Measurements from ENCODE around the gene MYMK.

Gene MYMK

DNA sequence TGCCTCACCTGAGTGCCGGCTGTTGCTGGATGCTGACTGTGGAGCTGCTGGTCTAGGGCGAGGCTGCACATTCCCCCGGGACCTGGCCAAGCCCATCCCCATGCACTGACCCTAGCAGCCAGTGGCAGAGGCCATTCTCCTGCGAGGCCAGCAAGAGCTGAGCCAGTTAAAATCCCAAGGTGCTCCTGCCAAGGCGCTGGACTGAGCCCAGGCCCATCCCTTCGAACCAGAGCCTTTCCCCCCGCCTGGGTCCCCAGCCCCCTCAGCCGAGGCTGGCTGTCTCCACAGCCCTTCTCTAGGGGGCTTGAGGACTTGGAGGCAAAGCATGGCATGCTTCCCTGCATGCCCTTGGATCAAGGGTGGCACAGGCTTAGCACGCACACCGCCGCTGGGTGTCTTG, 11.3 kb upstream of the MYMK start:
- no peak for DNase-seq (ENCODE audit: low read depth in 1 of 2, low spot score in 1 of 2)

- no peak for DNase-seq (ENCODE audit: low read depth in 1 of 2, low spot score in 1 of 2)
These were observed 10.6 kb upstream of the MYMK start for GRCh38 chr9:133535306-133535877.

DNA sequence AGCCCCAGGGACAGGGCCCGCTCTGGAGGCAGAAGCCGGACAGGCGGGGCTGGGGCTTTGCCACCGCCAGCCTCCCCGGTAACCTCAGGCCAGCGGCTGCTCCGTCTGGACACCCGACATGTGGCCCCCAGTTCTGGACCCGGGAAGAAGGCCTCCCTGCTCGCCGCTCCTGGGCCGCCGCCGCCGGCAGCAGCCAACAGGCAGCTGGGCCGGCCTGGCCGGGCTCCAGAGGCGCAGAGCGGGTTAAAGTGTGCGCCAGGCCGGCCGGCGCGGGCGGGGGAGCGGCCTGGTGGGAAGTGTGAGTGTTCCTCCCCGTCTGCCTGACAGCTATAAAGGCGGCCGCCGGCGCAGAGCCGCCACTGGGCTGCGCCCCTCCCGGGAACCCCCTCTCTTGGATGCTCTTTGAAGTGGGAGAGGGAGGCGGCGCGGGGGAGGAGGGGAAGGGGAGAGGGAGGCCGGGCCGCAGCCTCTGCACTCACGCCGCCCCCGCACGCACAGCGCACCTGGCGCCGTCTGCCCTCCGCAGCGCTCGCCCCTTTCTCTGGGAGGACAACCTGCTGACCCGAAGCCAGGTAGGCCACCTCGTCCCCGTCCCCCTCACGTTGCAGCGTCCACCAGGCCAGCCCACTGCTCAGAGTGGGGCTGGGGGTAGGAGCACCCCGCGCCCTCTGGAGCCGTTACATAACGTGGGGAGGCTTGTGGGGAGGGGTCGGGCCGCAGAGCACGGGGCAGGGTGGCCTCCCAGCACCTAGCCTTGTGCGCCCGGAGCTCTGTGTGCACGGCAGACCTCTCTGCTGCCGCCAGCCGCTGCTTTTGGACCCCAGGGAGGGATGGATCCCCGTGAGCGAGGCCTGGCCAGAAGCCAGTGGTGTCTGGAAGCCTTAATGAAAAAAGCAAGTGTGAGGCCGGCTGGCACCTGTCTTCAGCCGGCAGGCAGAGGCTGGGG, 9.9 kb upstream of the MYMK start, which contains the start of gene ADAMTSL2:
TSS of gene ADAMTSL2 (plus strand) at position 359 of the 946 bp plus-strand sequence. CDS start 2,009 bp downstream, outside the sequence.
- DNase-seq (ENCODE audit: low read depth in 1 of 2, low spot score in 1 of 2) = no peak

DNA sequence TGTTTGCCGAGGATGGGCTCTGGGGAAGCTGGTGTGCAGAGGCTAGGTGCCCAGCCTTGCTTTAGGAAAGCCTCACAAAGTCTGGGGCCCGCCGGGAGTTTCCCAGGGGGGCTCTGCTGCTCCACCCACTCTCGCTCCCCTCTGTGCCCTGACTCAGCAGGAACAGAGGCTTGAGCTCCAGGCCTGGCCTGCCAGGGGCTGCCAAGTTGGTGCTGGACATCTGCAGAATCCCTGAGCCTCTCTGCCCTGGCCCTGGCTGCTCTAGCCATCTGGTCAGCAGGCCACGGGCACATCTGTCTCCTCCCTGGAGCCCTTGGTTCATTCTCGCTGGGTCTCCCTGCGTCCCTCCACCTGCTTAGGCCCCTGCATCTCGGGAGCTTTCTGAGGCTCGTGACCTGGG, 9.1 kb upstream of the MYMK start:
- DNase-seq (ENCODE audit: low read depth in 1 of 2, low spot score in 1 of 2) = no peak

GRCh38 chr9:133532937-133533668, 8.3 kb upstream of the MYMK start:
- peak; percentile 24 to 31 for DNase-seq (ENCODE audit: low read depth in 1 of 2, low spot score in 1 of 2)

GRCh38 chr9:133531293-133531692, 6.5 kb upstream of the MYMK start:
- no peak for DNase-seq (ENCODE audit: low read depth in 1 of 2, low spot score in 1 of 2)

DNA sequence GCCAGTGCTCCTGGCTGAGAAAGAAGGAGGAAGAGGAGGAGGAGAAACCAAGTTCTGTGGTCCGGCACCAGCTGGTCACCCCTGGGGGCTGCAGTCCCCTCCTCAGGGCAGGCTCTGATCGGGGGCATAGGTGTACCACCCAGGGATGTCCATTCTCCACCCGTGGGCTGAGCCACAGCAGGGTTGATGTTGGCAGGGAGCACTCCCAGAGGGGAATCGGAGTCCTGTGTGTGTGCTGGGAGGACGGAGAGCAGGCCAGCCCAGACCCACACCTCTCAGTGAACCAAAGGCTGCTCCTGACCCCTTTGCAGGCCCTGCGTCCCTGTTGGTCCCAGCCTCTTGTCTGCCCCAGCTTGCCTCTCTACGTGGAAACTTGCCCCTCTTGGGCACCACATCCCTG, 5.1 kb upstream of the MYMK start:
- DNase-seq (ENCODE audit: low read depth in 1 of 2, low spot score in 1 of 2) = no peak

DNA sequence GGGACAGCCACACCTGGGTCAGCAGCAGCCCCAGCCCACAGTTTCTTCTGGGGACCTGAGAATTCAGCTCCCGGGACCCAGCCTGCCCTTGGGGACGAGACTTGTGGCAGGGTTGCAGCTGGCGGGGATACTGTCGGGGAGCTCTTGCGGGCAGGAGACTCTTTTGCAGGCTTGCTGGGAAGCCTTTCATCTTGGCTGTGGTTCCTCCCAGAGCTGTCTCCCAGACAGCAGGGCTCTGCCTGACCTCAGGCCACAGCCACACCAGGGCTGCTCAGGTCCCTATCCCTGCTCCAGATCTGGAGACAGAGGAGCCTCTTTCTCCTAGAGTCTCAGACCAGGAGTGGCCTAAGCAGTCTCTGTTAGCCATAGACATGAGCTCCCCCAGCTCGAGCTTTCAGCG, 4.7 kb upstream of the MYMK start:
- DNase-seq (ENCODE audit: low read depth in 1 of 2, low spot score in 1 of 2) = no peak

- no peak for DNase-seq (ENCODE audit: low read depth in 1 of 2, low spot score in 1 of 2)
These were observed 4.1 kb upstream of the MYMK start for GRCh38 chr9:133528876-133529241.

DNA sequence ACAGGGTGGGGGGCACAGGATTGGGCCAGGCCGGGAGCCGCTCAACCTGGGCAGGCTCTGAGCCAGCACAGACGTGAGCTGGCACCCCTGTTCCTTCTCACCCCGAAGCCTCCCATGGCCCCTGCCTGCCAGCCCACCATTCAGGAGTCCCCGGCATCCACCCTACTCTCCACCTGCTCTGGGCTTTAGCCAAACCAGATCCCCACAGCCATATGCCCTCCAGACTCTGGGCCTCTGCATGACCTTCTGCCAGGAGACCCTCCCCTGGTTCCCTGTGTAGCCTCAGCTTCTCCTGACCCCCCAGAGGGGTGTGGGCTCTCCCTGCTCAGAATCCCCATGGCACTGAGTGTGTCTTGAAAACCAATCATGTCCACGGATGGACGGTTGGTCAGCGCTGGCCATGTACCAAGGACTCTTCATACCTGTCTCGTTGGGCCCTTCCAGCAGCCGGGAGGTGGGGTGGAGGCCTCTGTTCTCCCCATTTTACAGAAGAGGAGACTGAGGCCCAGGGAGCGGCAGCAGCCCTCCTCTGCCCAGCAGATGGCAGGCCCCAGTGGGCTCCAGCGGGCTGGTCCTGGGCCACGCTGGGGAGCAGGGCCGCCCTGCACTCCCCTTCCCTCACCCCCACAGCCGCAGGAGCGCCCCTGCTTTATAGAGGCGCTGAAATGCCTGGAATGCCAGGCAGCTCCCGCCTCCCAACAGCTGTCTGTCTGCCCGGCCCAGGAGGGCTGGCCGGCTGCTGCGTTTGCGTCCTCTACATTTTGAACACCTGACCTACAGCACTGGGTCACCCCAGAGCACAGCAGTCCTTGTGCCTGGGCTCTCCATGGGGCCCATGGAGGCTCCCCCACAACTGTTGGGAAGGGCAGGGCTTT, 3.5 kb upstream of the MYMK start:
- DNase-seq (ENCODE audit: low read depth in 1 of 2, low spot score in 1 of 2) = no peak

GRCh38 chr9:133527444-133527920, 2.7 kb upstream of the MYMK start:
- no peak for DNase-seq (ENCODE audit: low read depth in 1 of 2, low spot score in 1 of 2)

- DNase-seq (ENCODE audit: low read depth in 1 of 2, low spot score in 1 of 2) = no peak
These were observed 2.1 kb upstream of the MYMK start for GRCh38 chr9:133526721-133527321.

DNA sequence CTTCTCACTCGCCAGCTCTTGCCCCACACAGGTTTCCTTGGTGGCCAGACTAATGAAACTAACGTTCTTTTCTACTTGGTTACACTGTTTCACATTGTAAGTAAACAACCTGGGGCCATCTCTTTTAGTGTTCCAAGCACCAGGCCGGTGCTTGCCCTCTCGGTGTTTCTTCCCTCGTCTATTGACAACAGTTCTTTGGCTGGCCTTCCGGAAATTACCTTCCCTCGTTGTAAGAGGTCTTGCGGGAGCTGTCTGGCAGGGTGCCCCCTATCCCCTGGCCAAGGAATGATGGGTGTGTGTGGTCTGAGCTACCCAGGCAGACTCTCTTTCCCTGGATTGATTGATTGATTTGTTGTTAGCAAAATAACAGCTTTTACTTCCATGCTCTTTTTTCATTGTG, 918 bp upstream of the MYMK start:
- DNase-seq (ENCODE audit: low read depth in 1 of 2, low spot score in 1 of 2) = no peak

GRCh38 chr9:133524146-133524545, 613 bp downstream of the MYMK start:
- no peak for DNase-seq (ENCODE audit: low read depth in 1 of 2, low spot score in 1 of 2)

DNA sequence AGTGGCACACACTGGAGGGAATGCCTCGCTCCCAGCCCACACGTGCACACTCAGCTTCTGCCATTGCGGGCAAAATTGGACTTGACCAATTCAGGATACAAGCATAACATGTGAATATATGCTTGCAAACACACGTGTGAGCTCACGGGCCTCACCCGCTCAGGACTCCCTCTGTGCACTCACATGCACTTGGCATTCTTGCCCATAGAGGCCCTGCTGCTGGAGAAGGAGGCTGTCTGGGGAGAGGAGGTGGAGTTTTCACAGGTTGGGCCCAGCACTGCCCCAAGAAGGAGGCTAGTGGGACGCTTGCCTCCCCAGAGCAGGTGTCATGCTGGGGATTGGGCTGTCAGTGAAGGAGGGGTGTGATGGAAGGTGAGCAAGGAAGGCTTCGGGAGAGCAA, 1.7 kb downstream of the MYMK start:
- no peak for DNase-seq (ENCODE audit: low read depth in 1 of 2, low spot score in 1 of 2)

DNA sequence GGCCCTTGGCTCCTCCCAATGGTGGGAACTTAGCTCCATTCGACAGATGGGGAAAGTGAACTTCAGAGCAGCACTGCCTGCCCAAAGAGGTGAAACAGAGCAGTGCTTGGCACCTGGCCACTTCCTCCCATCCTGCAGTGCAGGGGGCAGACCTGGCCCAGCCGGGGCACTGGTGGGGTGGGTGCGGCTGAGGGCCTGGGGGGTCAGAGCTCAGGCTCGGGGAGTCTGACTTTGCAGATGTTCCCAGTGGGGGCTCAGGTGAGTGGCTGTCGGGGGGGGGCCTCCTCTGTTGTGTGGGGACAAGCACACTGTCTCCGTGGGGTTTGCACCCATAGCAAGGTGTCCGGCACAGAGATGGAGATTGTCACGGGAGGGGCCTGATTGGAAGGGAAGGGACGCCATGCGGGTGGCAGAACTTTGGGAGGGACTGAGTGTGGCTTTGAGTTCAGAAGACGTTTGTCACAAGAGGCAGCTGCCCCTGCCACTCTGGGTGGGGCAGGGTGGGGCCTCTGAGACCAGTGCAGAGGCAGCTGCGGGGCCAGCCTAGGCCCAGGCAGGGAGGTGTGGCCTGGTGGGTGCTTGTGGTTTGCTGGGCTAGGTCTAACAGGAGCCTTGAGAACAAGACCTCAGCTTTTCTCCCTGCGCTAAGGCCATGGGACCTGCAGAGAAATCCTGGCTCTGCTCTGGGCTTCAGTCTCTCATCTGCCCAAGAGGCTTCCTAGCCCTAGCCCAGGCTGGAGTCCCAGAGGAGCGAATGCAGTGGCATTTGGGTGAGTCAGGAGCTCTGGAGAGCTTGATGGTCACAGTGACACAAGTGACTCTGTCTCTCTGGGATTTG, 2.5 kb downstream of the MYMK start:
- DNase-seq (ENCODE audit: low read depth in 1 of 2, low spot score in 1 of 2) = no peak

DNA sequence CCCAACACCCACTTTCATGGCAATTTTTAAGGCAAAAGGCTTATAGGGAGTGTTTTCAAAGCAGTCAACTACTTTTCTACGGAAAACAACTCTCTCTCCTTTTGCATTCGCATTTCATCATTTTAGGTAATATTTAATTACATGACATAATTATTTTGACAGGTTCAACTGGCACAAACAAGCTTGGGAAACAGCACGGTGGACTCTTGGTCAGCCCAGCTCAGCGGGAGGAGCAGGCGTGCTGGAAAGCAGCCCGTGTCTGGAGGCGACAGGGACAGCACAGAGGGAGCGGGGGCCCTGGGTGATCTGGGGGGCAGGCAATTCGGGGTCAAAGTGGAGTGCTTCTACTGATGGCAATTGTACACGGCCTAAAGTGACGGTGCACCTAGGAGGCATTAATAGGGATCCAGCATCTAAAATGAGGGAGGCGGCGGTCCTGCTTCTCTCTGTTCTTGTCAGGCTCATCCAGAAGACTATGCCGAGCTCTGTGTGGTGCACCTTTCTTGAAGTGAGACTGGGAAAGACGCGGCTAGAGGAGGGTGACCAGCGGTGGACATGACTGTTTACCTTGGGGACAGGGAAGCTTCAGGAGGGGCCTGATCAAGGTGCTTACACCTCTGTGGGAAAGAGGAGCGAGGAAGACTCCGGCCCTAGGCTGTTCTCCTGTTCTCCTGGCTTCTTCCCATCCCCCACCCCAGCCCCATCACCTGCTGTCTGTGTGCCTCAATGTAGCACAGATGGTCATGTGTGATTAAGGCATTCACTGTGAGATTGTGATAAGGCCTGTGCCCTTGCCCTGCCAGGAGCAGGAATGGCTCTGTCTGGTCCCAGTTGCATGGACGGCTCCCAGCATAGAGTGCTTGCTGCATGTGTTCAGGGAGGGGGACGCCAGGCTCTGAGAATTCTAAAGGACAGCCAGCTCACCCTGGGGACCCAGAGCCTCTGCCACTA, 3.4 kb downstream of the MYMK start:
- no peak for DNase-seq (ENCODE audit: low read depth in 1 of 2, low spot score in 1 of 2)

GRCh38 chr9:133520121-133520835, 4.5 kb downstream of the MYMK start:
- DNase-seq (ENCODE audit: low read depth in 1 of 2, low spot score in 1 of 2) = no peak

Data from activated T-helper 1 cell treated with anti-CD3 and anti-CD28 coated beads, Interleukin-2, amount 50 U/mL, for 16 hours (primary cell).